Measurements from ENCODE around the gene SMS.

- no peak for TF ChIP-seq POLR2AphosphoS5 (IDR thresholded peaks at IDR 0.05; ENCODE audit: borderline replicate concordance, low read depth, low read length)
- TF ChIP-seq EZH2 (IDR thresholded peaks at IDR 0.05), result no peak
- TF ChIP-seq FOXP2 (optimal IDR thresholded peaks at IDR 0.05; ENCODE audit: control extremely low read depth, extremely low read length, insufficient read depth), result no peak
Measured at GRCh38 chrX:21947671-21948070, 7.2 kb downstream of the SMS start.

All from SK-N-MC (cell line).